Measurements from ENCODE around the gene AGAP1.
A peak's percentile ranks its signal among the peaks of the same experiment; 100 is the strongest.

AGAP1 gene

DNA sequence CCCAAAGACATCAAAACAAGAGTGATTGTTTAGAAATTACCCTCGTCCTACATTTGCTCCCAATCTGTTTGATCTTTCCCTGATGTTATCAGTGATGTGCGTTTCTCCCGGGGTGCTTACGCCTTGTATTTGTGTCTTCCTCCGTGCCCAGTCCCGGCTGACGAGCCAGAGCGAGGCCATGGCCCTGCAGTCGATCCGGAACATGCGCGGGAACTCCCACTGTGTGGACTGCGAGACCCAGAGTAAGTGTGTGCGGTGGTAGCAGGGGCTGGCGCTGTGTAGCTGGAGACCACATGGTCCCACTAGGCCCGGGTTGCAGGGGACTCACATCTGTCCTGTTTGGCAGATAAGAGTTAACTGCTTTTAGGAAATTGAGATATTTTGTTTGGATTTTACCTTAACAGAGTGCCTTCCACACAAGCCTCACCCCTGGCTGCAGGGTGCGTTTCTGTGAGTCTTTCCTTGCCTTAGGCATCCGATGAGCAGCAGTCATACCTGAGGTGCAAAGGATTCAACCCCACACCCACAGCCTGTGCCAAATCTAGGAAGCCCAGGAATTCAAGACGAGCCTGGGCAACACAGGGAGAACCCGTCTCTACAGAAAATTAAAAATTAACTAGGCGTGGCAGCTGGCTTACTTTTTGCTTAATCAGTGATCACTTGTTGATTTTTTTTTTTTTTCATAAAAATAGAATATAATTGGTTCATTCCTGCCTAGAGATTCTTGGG lies 546.9 kb downstream of the AGAP1 start:
- no peak overlapping the region for H3K27ac Mint-ChIP-seq
- no peak overlapping the region for H3K4me3 Mint-ChIP-seq
- no peaks in the 10 kb centered on the region for H3K4me1 Mint-ChIP-seq
- no peak for DNase-seq
- no peaks in the 10 kb centered on the region for H3K9me3 Mint-ChIP-seq
- no peak for ATAC-seq
- peaks cover 18% of the 10 kb centered on the region for H3K27me3 Mint-ChIP-seq

DNA sequence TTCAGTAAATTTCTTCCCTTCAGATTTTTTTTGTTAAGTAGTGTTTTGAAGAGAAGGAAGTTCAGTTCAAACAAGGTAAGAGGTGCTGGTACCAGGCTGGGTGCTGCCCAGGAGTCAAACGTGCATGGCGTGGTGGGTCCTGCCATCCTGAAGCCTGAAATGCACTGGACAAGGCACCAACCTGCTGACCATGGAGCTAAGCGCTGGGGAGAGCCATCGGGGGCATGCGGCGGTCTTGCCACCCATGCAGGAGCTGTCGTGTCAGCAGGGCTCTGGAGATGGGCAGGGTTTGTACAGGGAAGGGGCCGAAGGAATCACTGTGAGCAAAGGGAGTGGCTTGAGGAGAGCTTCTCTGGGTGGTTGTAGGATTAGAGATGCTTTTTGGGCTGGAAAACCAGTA lies 547.8 kb downstream of the AGAP1 start:
- Mint-ChIP-seq H3K4me3 (no peak overlapping the region), H3K4me1 (no peaks in the 10 kb centered on the region), H3K9me3 (no peaks in the 10 kb centered on the region), H3K27ac (no peak overlapping the region), H3K27me3 (peaks cover 18% of the 10 kb centered on the region)
- ATAC-seq, result no peak
- DNase-seq, result no peak

DNA sequence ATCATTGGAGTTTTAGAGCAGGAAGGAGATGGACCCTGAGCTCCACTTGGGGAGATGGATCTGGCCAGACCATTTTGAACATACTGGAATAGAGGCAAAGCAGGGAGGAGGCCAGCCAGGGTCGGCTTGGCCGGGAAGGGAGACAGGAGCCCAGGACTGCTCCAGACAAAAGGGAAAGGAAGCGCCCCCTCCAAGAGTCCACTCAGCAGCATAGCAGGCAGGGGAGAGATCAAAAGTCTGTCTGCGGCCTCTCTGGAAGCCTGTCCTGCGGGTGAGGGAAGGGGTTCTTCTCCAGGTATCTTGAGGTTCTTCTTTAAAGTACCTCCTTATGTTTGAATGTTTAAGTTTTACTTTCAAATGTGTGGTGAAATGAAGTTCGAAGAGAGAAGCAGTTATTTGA lies 548.2 kb downstream of the AGAP1 start:
- ATAC-seq (no peak), DNase-seq (no peak)
- Mint-ChIP-seq H3K4me3 (no peak overlapping the region), H3K27me3 (peaks cover 18% of the 10 kb centered on the region), H3K9me3 (no peaks in the 10 kb centered on the region), H3K4me1 (no peaks in the 10 kb centered on the region), H3K27ac (peak overlapping the region in 1 of 2 donors; percentile 83)

DNA sequence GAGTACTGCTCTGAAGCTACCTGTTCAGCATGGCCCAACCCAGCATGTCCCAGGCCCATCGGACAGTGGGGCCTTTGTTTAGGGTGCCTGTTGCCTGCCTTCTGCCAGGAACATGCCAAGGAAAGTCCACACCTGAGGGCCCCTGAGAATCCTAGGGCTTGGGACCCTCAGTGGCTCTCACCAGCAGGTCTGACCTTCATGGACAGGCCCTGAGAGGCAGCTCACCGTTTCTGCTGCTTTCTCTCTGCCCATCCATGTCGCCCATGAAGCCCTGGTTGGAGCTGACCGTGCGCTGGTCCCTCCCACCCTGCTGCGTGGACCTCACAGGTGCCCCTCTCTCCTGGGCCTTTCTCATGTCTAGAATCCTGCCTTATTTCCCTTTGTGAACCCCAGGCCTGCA lies 550.3 kb downstream of the AGAP1 start:
- Mint-ChIP-seq H3K9me3 (no peaks in the 10 kb centered on the region), H3K4me1 (no peaks in the 10 kb centered on the region), H3K4me3 (no peak overlapping the region), H3K27ac (peak overlapping the region in 1 of 2 donors; percentile 72), H3K27me3 (peaks cover 24% of the 10 kb centered on the region)
- no peak for DNase-seq
- no peak for ATAC-seq

DNA sequence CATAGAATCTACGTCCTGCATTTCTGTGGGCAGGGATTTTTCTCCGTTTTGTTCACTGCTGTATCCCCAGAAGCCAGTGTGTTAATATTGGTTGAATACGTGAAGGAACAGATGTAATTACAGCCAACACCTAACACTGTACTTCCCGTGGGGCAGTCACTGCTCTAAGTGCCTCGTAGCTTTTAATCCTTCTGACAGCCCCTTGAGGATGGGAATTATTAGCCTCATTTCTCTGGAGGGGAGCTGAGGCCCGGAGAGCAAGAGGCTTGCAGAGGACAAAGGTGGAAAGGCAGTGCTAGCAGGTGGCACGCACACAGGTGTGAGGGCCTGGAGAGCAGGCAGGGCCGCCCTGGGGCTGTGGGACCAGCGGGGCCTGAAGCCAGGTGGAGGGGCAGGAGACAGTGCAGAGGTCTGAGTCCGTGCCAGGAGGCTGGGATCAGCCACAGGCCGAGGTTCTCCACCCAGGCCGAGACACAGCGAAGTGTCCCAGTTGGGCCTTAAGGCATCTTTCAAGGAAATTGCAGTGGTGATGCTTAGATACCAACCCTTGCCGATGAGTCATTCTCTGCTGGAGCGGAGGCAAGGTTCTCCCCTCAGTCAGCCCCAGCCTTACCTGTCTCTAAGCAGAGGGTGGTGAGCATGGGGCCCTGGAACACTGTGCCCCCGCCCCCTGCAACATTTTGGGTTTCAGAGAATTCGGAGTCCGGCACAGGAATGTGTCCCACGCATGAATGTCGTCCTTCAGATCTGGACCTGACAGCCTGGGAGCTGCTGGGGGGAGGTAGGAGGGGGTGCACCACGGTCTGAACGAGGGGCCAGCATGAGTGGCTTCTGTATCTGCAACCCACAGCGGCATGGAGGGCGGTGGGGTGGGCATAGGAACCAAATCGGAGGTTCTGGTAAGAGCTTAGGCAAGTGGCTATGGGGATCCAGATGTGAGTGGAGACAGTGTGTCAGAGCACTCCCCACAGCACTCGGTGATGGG lies 551.7 kb downstream of the AGAP1 start:
- H3K4me3 Mint-ChIP-seq, result no peak overlapping the region

DNA sequence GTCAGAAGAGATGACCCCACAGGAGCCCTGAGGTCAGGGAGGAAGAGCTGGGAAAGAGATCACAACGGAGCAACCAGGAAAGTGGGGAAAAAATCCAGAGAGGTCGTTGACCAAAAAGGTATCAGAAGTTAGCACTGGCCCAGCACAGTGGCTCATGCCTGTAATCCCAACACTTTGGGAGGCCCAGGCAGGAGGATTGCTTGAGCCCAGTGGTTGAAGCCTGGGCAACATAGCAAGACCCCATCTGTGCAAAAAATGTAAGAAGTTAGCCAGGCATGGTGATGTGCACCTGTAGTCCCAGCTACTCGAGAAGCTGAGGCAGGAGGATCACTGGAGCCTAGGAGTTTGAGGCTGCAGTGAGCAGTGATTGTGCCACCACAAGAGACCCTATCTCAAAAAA lies 552.9 kb downstream of the AGAP1 start:
- DNase-seq (no peak), ATAC-seq (no peak)
- H3K27me3 Mint-ChIP-seq, result peaks cover 18% of the 10 kb centered on the region
- H3K4me1 Mint-ChIP-seq, result peaks cover 8% of the 10 kb centered on the region
- H3K27ac Mint-ChIP-seq, result peak overlapping the region in 1 of 2 donors; percentile 40
- no peak overlapping the region for H3K4me3 Mint-ChIP-seq
- H3K9me3 Mint-ChIP-seq, result no peaks in the 10 kb centered on the region

More for the DNA sequence above, 551.7 kb downstream of the AGAP1 start:
- peak overlapping the region in 1 of 2 donors; percentile 70 for H3K27ac Mint-ChIP-seq
- peaks cover 24% of the 10 kb centered on the region for H3K27me3 Mint-ChIP-seq
- peaks cover 8% of the 10 kb centered on the region for H3K4me1 Mint-ChIP-seq
- DNase-seq (no peak), ATAC-seq (no peak)
- no peaks in the 10 kb centered on the region for H3K9me3 Mint-ChIP-seq

DNA sequence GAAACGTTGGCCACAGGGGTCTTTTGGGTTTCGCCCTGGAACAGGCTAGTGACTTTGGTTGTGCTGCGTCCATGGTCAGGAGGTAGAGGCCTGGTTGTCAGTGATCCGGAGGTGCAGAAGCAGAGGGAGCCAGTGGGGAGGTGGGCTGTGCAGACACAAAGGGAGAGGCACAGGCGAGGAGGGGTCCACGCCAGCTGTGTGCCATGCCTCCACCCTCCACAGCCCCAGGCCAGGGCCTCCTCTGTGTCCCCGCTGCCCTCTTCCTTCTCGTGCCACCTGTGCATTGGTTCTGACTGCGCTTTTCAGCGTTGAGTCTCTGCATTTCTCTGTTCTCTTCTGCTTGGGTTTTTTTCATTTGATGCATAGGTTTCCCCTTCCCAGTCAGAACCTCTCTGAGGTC lies 553.3 kb downstream of the AGAP1 start:
- no peak for ATAC-seq
- H3K27ac Mint-ChIP-seq, result peak overlapping the region in 1 of 2 donors; percentile 40
- H3K4me1 Mint-ChIP-seq, result peaks cover 8% of the 10 kb centered on the region
- no peak overlapping the region for H3K4me3 Mint-ChIP-seq
- no peaks in the 10 kb centered on the region for H3K9me3 Mint-ChIP-seq
- DNase-seq, result no peak
- peaks cover 14% of the 10 kb centered on the region for H3K27me3 Mint-ChIP-seq

DNA sequence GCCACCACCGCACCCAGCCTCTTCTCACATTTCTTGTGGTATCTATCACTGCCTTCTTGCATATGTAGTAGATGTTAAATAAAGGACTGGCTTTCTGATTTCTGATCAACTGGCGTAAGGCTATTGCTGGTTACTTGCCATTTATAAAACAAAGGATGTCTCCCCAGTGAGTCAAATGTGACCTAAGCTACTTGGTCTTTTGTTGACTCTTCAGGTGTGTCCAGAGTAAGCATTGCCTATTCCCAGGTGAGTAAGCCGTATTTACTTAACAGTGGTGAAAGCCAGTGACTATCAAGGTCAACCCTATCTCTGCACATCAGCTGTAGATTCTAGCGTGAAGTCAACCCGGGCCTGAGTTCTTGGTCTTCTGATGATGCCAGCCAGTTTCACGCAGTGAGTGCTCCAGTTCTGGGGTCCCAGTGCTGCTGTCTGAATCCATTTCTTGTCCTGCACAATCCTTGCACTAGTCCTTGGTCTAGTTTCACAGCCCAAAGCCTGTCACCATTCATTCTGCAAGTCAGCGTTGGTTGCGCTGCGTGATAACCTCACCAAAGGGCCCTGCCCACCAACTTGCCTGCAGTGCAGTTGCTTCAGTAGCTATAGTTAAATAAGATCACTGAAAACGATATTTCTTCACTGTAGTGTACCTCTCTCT lies 554.2 kb downstream of the AGAP1 start:
- no peak for DNase-seq
- ATAC-seq, result no peak
- Mint-ChIP-seq H3K27ac (no peak overlapping the region), H3K9me3 (no peaks in the 10 kb centered on the region), H3K27me3 (peaks cover 21% of the 10 kb centered on the region), H3K4me1 (peaks cover 8% of the 10 kb centered on the region), H3K4me3 (no peak overlapping the region)

DNA sequence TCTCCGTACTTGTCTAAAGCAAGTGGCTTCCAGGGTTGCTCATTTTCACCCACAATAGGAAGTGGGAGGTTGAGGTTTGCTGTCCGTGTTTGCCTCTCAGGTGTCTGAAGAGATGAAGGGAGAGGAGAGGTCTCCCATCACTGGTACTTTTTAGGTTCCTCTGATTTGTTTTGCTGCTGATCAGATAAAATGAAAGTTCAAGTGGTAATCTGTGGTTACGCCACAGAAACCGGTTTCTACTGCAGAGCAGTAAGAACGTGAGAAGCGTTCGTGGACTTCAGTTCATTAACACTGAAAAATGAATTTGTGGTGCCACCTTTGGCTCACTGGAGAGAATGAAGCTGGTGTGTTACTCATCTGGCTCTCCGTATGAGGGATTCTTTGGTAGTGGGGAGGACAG lies 556.1 kb downstream of the AGAP1 start:
- H3K4me1 Mint-ChIP-seq, result peaks cover 8% of the 10 kb centered on the region
- peak; percentile 90 for ATAC-seq
- no peaks in the 10 kb centered on the region for H3K9me3 Mint-ChIP-seq
- DNase-seq, result peak; percentile 5 to 47
- H3K27me3 Mint-ChIP-seq, result peaks cover 34% of the 10 kb centered on the region
- H3K4me3 Mint-ChIP-seq, result no peak overlapping the region
- no peak overlapping the region for H3K27ac Mint-ChIP-seq

DNA sequence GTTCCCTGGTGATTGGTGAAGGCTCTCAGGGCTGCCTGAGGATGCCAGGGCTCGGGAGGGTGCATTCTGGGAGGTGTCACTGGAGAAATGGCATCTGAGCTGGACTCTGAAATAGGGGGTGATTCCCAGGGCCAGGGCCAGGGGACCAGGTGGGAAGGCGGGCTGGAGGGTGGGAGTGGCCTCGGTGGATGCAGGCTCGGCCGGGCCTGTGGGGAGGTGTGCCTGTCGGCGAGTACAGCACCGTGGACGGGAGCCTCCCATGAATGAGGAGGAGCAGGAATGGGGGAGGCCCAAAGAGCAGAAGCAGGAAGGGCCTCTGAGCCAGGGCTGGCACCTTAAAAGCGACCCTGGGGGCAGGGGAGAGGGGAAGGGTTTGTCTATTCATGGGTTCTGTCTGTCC lies 557.5 kb downstream of the AGAP1 start:
- DNase-seq (no peak), ATAC-seq (no peak)
- Mint-ChIP-seq H3K4me3 (no peak overlapping the region), H3K4me1 (peaks cover 8% of the 10 kb centered on the region), H3K9me3 (no peaks in the 10 kb centered on the region), H3K27ac (no peak overlapping the region), H3K27me3 (peaks cover 37% of the 10 kb centered on the region)

DNA sequence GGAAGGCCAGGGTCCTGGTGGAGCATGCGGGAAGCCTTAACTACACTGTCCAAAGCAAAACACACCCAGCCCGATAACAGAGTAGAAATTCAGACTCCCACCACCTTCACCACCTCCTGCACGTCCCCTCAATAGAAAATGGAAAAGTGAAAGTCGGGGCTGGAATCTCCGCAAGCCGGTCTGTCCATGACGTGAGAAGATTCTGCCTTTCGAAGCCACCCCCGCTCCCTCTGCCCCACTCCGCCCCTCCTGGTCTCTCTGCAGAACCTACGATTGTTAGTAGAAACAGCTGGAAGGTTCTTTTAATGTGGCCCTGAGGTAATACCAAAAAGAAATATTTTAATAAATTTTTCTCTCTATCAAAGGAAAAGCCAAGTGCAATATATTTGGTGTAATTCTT lies 558.0 kb downstream of the AGAP1 start:
- Mint-ChIP-seq H3K27ac (no peak overlapping the region), H3K9me3 (no peaks in the 10 kb centered on the region), H3K27me3 (peaks cover 37% of the 10 kb centered on the region), H3K4me1 (peaks cover 8% of the 10 kb centered on the region), H3K4me3 (no peak overlapping the region)
- no peak for DNase-seq
- ATAC-seq, result no peak

DNA sequence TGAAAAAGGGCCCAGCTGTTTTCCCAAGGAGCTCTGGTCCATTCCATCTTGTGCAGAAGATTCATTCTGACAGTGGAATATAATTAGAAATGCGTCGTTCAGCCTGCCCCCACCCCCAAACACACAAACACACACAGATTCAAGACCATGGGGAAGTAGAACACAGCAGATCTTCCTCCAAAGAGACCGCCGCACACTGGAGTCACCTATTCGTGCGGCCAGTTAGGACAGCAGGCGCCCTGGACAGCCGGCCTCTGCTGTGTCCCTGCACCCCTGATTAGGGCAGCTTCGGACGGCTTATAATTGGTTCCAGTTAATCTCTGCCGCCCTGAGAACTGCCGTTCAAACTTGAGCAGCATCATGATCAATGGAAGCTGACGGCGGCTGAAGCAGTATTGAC lies 558.4 kb downstream of the AGAP1 start:
- no peak overlapping the region for H3K4me3 Mint-ChIP-seq
- DNase-seq, result no peak
- no peak for ATAC-seq
- H3K4me1 Mint-ChIP-seq, result peaks cover 8% of the 10 kb centered on the region
- H3K27me3 Mint-ChIP-seq, result peaks cover 37% of the 10 kb centered on the region
- H3K9me3 Mint-ChIP-seq, result no peaks in the 10 kb centered on the region
- H3K27ac Mint-ChIP-seq, result no peak overlapping the region

DNA sequence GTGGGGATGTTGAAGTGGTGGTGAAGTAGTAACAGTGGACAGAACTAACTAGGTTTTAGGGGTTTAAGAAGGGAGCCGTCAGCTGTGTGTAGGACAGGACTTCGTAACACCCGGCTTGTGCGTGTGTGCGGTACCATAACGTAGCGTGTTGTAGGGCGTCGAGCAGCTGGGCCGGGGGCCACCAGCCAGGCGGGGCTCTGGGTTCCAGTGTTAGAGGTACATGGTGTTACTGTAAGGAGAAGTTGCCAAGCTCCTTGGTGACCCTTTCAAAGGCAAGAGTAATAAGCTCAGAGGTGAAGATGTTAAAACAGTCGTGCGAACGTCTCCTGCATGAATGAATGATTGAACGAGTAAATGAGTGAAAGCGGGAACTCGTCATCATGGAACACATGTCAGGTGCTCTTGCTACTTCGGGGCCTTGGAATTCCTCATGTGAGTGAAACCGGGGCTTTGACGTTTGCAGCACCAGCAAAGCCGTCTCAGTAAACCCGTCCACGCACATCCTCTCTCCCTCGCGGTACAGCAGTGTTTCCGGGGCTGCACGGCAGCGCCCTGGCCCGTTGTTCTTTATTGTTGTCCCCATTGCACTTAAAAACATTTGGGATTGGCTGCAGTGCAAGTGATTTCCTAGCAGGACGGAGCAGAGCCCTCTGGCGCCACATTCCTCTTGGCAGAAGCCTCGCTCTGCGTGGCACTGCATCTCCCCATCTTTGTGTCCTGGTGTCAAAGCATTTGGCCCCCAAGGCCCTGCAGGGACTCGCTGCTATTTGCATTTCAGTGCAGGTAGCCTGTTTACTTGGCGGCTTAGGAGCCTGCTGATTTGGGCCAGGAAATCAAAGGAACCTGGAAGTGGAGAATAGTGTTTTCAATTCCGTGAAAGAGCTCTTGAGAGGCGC lies 559.3 kb downstream of the AGAP1 start:
- peaks cover 36% of the 10 kb centered on the region for H3K27me3 Mint-ChIP-seq
- peaks cover 8% of the 10 kb centered on the region for H3K4me1 Mint-ChIP-seq
- H3K4me3 Mint-ChIP-seq, result no peak overlapping the region
- DNase-seq (no peak), ATAC-seq (no peak)
- H3K27ac Mint-ChIP-seq, result no peak overlapping the region
- peaks cover 2 to 3% of the 10 kb centered on the region in 2 donors for H3K9me3 Mint-ChIP-seq

DNA sequence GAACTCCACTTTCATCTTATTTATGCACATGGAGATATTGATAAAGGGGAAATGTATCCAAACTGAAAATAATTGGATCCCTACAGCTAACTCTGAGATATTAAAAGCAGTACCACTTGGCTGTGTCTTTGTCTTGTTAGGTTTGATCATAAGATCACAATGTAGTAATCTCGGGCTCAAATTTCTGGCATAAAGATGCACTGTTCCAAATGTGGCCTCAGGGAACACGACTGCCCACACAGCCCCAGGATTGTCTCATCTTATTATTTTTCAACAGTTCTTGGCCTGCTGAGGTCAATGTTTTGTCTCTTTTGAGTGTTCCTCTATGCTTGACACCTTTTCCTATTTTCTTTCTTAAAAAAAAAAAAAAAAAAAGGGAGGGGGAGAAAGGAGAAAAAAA lies 560.3 kb downstream of the AGAP1 start:
- ATAC-seq, result no peak
- Mint-ChIP-seq H3K4me3 (no peak overlapping the region), H3K4me1 (peaks cover 8% of the 10 kb centered on the region), H3K27ac (no peak overlapping the region), H3K9me3 (peaks cover 5 to 7% of the 10 kb centered on the region in 2 donors), H3K27me3 (peaks cover 31% of the 10 kb centered on the region)
- DNase-seq, result no peak
